Omental fat pad (tissue), 4 donors: ENCODE results near the gene CLDN4. TPM values are rescaled to one million over a fixed set of nuclear protein-coding genes. Genes with fewer than 3 reads are reported as not detected.

ENCODE experiments used
- ATAC-seq: fragments of 150-250 bp; one replicate; pipeline ENCODE4 v1.9.1; 2016; ENCODE audit warnings: mild to moderate bottlenecking, moderate library complexity; ENCODE audit not compliant: low FRiP score
- DNase-seq: peaks from one replicate; pipeline ENCODE4 v3.0.0-alpha.2; 2019; ENCODE audit warnings: low spot score
- total RNA-seq, 4 donors: library from RNA; depleted of rRNA; stranded (reverse); fragments of >200 nt; gene quantifications; one replicate each; pipeline ENCODE4 v1.1.0, GENCODE V29; 2016
- TF ChIP-seq, protein P1 (sequence below), 3 donors: fragments of 450-650 bp; IDR thresholded peaks; one replicate each; pipeline ENCODE4 v1.5.1; 2016 to 2017; ENCODE audit warnings: antibody characterized with exemption in 3 of 3, mild to moderate bottlenecking in 3 of 3, moderate library complexity in 2 of 3

The CLDN4 gene
- total RNA-seq, 4 donors from 2014 or later: 0.19 to 0.65 (median 0.60) TPM; not detected in 1

GRCh38 chr7:73847941-73848723 lies 17.3 kb downstream of the CLDN4 start:
- TF ChIP-seq, protein P1, sequence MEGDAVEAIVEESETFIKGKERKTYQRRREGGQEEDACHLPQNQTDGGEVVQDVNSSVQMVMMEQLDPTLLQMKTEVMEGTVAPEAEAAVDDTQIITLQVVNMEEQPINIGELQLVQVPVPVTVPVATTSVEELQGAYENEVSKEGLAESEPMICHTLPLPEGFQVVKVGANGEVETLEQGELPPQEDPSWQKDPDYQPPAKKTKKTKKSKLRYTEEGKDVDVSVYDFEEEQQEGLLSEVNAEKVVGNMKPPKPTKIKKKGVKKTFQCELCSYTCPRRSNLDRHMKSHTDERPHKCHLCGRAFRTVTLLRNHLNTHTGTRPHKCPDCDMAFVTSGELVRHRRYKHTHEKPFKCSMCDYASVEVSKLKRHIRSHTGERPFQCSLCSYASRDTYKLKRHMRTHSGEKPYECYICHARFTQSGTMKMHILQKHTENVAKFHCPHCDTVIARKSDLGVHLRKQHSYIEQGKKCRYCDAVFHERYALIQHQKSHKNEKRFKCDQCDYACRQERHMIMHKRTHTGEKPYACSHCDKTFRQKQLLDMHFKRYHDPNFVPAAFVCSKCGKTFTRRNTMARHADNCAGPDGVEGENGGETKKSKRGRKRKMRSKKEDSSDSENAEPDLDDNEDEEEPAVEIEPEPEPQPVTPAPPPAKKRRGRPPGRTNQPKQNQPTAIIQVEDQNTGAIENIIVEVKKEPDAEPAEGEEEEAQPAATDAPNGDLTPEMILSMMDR (IDR thresholded peaks at IDR 0.05): no peak
- ATAC-seq (no peak), DNase-seq (no peak)

GRCh38 chr7:73850781-73851207 lies 20.0 kb downstream of the CLDN4 start:
- no peak for DNase-seq

GRCh38 chr7:73851410-73852338 lies 20.9 kb downstream of the CLDN4 start:
- TF ChIP-seq, protein P1 (IDR thresholded peaks at IDR 0.05): no peak
- DNase-seq: no peak
- ATAC-seq: peak; percentile 86

More at GRCh38 chr7:73850781-73851207, 20.0 kb downstream of the CLDN4 start:
- TF ChIP-seq, protein P1 (IDR thresholded peaks at IDR 0.05): no peak
- ATAC-seq: peak; percentile 78

DNA sequence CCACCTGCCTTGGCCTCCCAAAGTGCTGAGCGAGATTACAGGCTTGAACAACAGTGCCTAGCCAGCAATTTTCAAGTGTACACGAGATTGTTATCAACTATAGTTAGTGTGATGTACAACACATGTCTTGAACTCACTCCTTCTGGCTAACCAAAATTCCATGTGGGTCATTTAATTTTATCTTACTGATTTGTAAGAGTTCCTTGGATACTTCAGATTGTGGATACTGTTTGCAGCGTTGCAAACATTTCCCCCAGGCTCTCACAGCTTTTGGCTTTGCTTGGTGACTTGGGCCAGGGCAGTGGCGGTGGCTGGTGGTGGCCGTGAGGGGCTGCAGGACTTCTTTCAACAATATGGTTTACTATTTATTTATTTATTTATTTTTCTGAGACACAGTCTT lies 21.7 kb downstream of the CLDN4 start:
- ATAC-seq: no peak
- DNase-seq: no peak
- TF ChIP-seq, protein P1 (IDR thresholded peaks at IDR 0.05): no peak

DNA sequence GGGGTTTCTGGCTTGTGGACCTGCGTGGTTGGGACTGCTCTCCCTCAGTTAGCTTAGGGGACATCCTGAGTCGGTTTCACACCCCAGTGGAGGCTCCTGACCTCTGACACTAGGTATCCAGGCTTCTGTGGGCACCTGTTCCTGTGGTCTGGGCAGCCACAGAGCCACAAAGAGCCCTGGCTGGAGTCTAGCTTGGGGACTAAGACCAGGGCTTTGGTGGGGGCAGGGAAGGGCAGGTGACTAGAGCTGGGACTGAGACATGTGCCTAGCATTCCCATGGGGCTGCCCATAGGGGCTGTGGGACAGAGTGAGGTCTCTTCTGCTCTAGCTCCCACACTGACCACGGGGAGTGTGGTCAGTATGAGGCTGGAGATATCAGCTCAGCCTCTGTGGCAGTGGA lies 26.1 kb downstream of the CLDN4 start:
- DNase-seq (no peak), ATAC-seq (peak; percentile 25)
- TF ChIP-seq, protein P1 (IDR thresholded peaks at IDR 0.05): no peak

GRCh38 chr7:73858807-73859206 lies 28.0 kb downstream of the CLDN4 start:
- DNase-seq: no peak
- TF ChIP-seq, protein P1 (IDR thresholded peaks at IDR 0.05): no peak
- ATAC-seq: no peak
